GM23338 (cell line): ENCODE results near the gene BRK1. TPM values are rescaled to one million over a fixed set of nuclear protein-coding genes. Genes with fewer than 3 reads are reported as not detected.
"Not testable (repeated sequence)": the region's sequence is repeated elsewhere in the genome, so short reads cannot be mapped to it uniquely, and the experiment has no call there.

Source experiments
- ATAC-seq: fragments of 200-7000 bp; cut with Tn5 transposase; 3 replicates; pipeline ENCODE4 v1.9.1; 2020
- DNase-seq: peaks from one replicate; pipeline ENCODE4 v3.0.0-alpha.2; 2015; ENCODE audit warnings: low spot score
- H2AFZ ChIP-seq: fragments of 200-600 bp; sonication (generic); 2 replicates; pipeline ENCODE4 v1.8.0; 2016; ENCODE audit warnings: antibody characterized with exemption, mild to moderate bottlenecking, moderate library complexity
- H3F3A ChIP-seq: fragments of 200-600 bp; sonication (generic); replicated peaks from 2 replicates; pipeline ENCODE4 v1.8.0; 2017; ENCODE audit warnings: antibody characterized with exemption, mixed run types, low read depth
- H3K27ac ChIP-seq: fragments of 200-600 bp; sonication (generic); 2 replicates; pipeline ENCODE4 v1.6.1; 2016; ENCODE audit warnings: low read depth
- H3K27me3 ChIP-seq: fragments of 200-600 bp; sonication (generic); 2 replicates; pipeline ENCODE4 v1.8.0; 2016; ENCODE audit warnings: mild to moderate bottlenecking, mixed run types, moderate library complexity; ENCODE audit not compliant: insufficient read depth
- H3K36me3 ChIP-seq: fragments of 200-600 bp; sonication (generic); 2 replicates; pipeline ENCODE4 v1.8.0; 2016; ENCODE audit warnings: mild to moderate bottlenecking; ENCODE audit not compliant: insufficient read depth
- H3K4me1 ChIP-seq: fragments of 200-600 bp; sonication (generic); 2 replicates; pipeline ENCODE4 v1.8.0; 2016; ENCODE audit warnings: mild to moderate bottlenecking, moderate library complexity; ENCODE audit not compliant: insufficient read depth
- H3K4me2 ChIP-seq: fragments of 200-600 bp; sonication (generic); 2 replicates; pipeline ENCODE4 v1.7.1; 2017; ENCODE audit warnings: mixed run types
- H3K4me3 ChIP-seq: fragments of 200-600 bp; sonication (generic); 2 replicates; pipeline ENCODE4 v1.6.1; 2016; ENCODE audit warnings: mixed run types
- H3K79me2 ChIP-seq: fragments of 200-600 bp; sonication (generic); replicated peaks from 2 replicates; pipeline ENCODE4 v1.8.0; 2017; ENCODE audit warnings: mild to moderate bottlenecking; ENCODE audit not compliant: insufficient read depth
- H3K9me2 ChIP-seq: fragments of 200-600 bp; sonication (generic); 2 replicates; pipeline ENCODE4 v1.8.0; 2017; ENCODE audit not compliant: insufficient read depth
- H4K20me1 ChIP-seq: fragments of 200-600 bp; sonication (generic); replicated peaks from 2 replicates; pipeline ENCODE4 v1.8.0; 2017; ENCODE audit warnings: mild to moderate bottlenecking; ENCODE audit not compliant: insufficient read depth
- H3K27ac Mint-ChIP-seq: 2 replicates; pipeline ENCODE4 v1.8.0; 2020; ENCODE audit warnings: inconsistent platforms, mild to moderate bottlenecking, moderate library complexity, mixed read lengths
- H3K27me3 Mint-ChIP-seq: 3 replicates; pipeline ENCODE4 v1.8.0; 2022; ENCODE audit warnings: low read depth, mild to moderate bottlenecking, moderate library complexity, mixed read lengths, inconsistent platforms; ENCODE audit not compliant: insufficient read depth, poor library complexity
- H3K36me3 Mint-ChIP-seq: 3 replicates; pipeline ENCODE4 v1.8.0; 2021; ENCODE audit warnings: low read depth, mild to moderate bottlenecking, inconsistent platforms, moderate library complexity, mixed read lengths
- H3K4me1 Mint-ChIP-seq: 3 replicates; pipeline ENCODE4 v1.8.0; 2020; ENCODE audit warnings: mild to moderate bottlenecking, inconsistent platforms, mixed read lengths
- H3K4me3 Mint-ChIP-seq: 3 replicates; pipeline ENCODE4 v1.8.0; 2021; ENCODE audit warnings: moderate library complexity, mild to moderate bottlenecking, inconsistent platforms, mixed read lengths
- H3K9me3 Mint-ChIP-seq: 3 replicates; pipeline ENCODE4 v1.8.0; 2020; ENCODE audit warnings: moderate library complexity, mild to moderate bottlenecking, inconsistent platforms, mixed read lengths
- ETS1 ChIP-seq: IDR thresholded peaks from 2 replicates; pipeline ENCODE4 v1.6.1; 2016; ENCODE audit warnings: antibody characterized with exemption
- EZH2 ChIP-seq: fragments of 200-600 bp; sonication (generic); IDR thresholded peaks from one replicate; pipeline ENCODE4 v1.8.0; 2017; ENCODE audit warnings: antibody characterized with exemption, mild to moderate bottlenecking, low read depth; ENCODE audit not compliant: unreplicated experiment
- EZH2phosphoT487 ChIP-seq: fragments of 200-600 bp; sonication (generic); IDR thresholded peaks from one replicate; pipeline ENCODE4 v1.8.1; 2018; ENCODE audit warnings: antibody characterized with exemption; ENCODE audit not compliant: unreplicated experiment
- JUNB ChIP-seq: IDR thresholded peaks from one replicate; pipeline ENCODE4 v1.6.1; 2016; ENCODE audit warnings: antibody characterized with exemption; ENCODE audit not compliant: unreplicated experiment
- POLR2AphosphoS5 ChIP-seq: IDR thresholded peaks from 2 replicates; pipeline ENCODE4 v1.6.1; 2016; ENCODE audit warnings: antibody characterized with exemption, low read depth
- REST ChIP-seq: IDR thresholded peaks from one replicate; pipeline ENCODE4 v1.6.1; 2018; ENCODE audit warnings: antibody characterized with exemption; ENCODE audit not compliant: unreplicated experiment
- STAT1 ChIP-seq: IDR thresholded peaks from one replicate; pipeline ENCODE4 v1.6.1; 2016; ENCODE audit warnings: antibody characterized with exemption; ENCODE audit not compliant: unreplicated experiment
- ZNF331 ChIP-seq: fragments of 250-450 bp; sonication (Bioruptor Pico); IDR thresholded peaks from 2 replicates; pipeline ENCODE4 v1.5.0; 2020; ENCODE audit warnings: low read depth, mild to moderate bottlenecking, moderate library complexity
- polyA plus RNA-seq: library from polyadenylated mRNA; unstranded; fragments of >200 nt; fragmentation: Nextera tagmentation; extraction: Ambion mirVana; gene quantifications from 2 replicates; pipeline ENCODE4 v1.2.1, GENCODE V29; 2016
- total RNA-seq: library from RNA; depleted of rRNA; stranded (reverse); fragments of >200 nt; shearing (Covaris generic); gene quantifications from 2 replicates; pipeline ENCODE4 v1.2.3, GENCODE V29; 2014

Gene BRK1
- total and polyA plus RNA-seq, 2 experiments from 2014 or later: 130 to 165 TPM

- DNase-seq, H3K9me2 ChIP-seq, H3K9me3 Mint-ChIP-seq, H2AFZ ChIP-seq, H3K4me3 ChIP-seq, H3F3A ChIP-seq, H3K79me2 ChIP-seq, H3K27ac ChIP-seq, ATAC-seq, H3K4me3 Mint-ChIP-seq, H3K27me3 Mint-ChIP-seq, H3K4me1 Mint-ChIP-seq, H3K27ac Mint-ChIP-seq, H3K4me1 ChIP-seq, H4K20me1 ChIP-seq, H3K27me3 ChIP-seq, H3K4me2 ChIP-seq: not testable (repeated sequence)
- peaks cover 59% of the 10 kb centered on the region for H3K36me3 ChIP-seq
- H3K36me3 Mint-ChIP-seq: peaks cover 69% of the 10 kb centered on the region
These were observed 24.1 kb upstream of the BRK1 start for GRCh38 chr3:10091387-10091786.

- TF ChIP-seq ETS1: no peak
- Histone ChIP-seq H3K36me3 (peaks cover 47% of the 10 kb centered on the region), H4K20me1 (peaks cover 7% of the 10 kb centered on the region), H3K9me2 (no peaks in the 10 kb centered on the region), H3K27ac (no peak overlapping the region), H3K4me2 (no peak overlapping the region), H2AFZ (no peak overlapping the region), H3F3A (no peaks in the 10 kb centered on the region), H3K79me2 (no peaks in the 10 kb centered on the region), H3K4me3 (no peak overlapping the region), H3K4me1 (no peaks in the 10 kb centered on the region), H3K27me3 (no peaks in the 10 kb centered on the region)
- peaks cover 64% of the 10 kb centered on the region for H3K36me3 Mint-ChIP-seq
- H3K4me1 Mint-ChIP-seq: no peaks in the 10 kb centered on the region
- peaks cover 4% of the 10 kb centered on the region for H3K27me3 Mint-ChIP-seq
- H3K27ac Mint-ChIP-seq: no peak overlapping the region
- ATAC-seq (no peak), DNase-seq (no peak)
- no peak overlapping the region for H3K4me3 Mint-ChIP-seq
- H3K9me3 Mint-ChIP-seq: no peaks in the 10 kb centered on the region
These were observed 21.8 kb upstream of the BRK1 start for GRCh38 chr3:10093678-10094077.

GRCh38 chr3:10099041-10099440 lies 16.4 kb upstream of the BRK1 start:
- H3K9me2 ChIP-seq: no peaks in the 10 kb centered on the region
- ATAC-seq (no peak), DNase-seq (no peak)
- peaks cover 4% of the 10 kb centered on the region for H4K20me1 ChIP-seq
- Mint-ChIP-seq H3K36me3 (peaks cover 60% of the 10 kb centered on the region), H3K27ac (no peak overlapping the region), H3K4me1 (no peaks in the 10 kb centered on the region), H3K4me3 (no peak overlapping the region), H3K9me3 (no peaks in the 10 kb centered on the region), H3K27me3 (no peaks in the 10 kb centered on the region)
- no peaks in the 10 kb centered on the region for H3F3A ChIP-seq
- no peak overlapping the region for H3K4me3 ChIP-seq
- no peaks in the 10 kb centered on the region for H3K27me3 ChIP-seq
- H3K27ac ChIP-seq: no peak overlapping the region
- H3K4me2 ChIP-seq: no peak overlapping the region
- H3K36me3 ChIP-seq: peaks cover 18% of the 10 kb centered on the region
- no peaks in the 10 kb centered on the region for H3K4me1 ChIP-seq
- no peak overlapping the region for H2AFZ ChIP-seq
- H3K79me2 ChIP-seq: no peaks in the 10 kb centered on the region
- TF ChIP-seq EZH2phosphoT487: no peak
- TF ChIP-seq ETS1: no peak
- TF ChIP-seq ZNF331 (CRISPR knock-in tag): no peak
- no peak for TF ChIP-seq JUNB
- no peak for TF ChIP-seq STAT1
- TF ChIP-seq EZH2: no peak
- TF ChIP-seq POLR2AphosphoS5: no peak
- no peak for TF ChIP-seq REST
